GM12878 (cell line): Measurements from ENCODE around the gene FAM187B. TPM values are rescaled to one million over a fixed set of nuclear protein-coding genes. Genes with fewer than 3 reads are reported as not detected.

Source experiments
- ASH2L ChIP-seq: fragments of 300-600, 200-600 bp; sonication (generic); IDR thresholded peaks from 2 replicates; pipeline ENCODE4 v1.6.1; 2017; ENCODE audit warnings: low read depth, mild to moderate bottlenecking, borderline replicate concordance
- ATF3 ChIP-seq: IDR thresholded peaks from 2 replicates; pipeline ENCODE4 v1.6.1; 2011; ENCODE audit warnings: low read depth, mild to moderate bottlenecking, low read length, moderate library complexity, borderline replicate concordance; ENCODE audit errors: extremely low read depth
- CBX5 ChIP-seq: sonication (generic); IDR thresholded peaks from 2 replicates; pipeline ENCODE4 v1.6.1; 2016; ENCODE audit warnings: low read depth, moderate library complexity, mild to moderate bottlenecking, inconsistent platforms
- CHD1 ChIP-seq: IDR thresholded peaks from 2 replicates; pipeline ENCODE4 v1.6.1; 2012; ENCODE audit warnings: low read depth, low read length, improper control_type of control experiment
- FOXK2 ChIP-seq: fragments of 450-650 bp; IDR thresholded peaks from 2 replicates; pipeline ENCODE4 v1.6.1; 2017; ENCODE audit warnings: mild to moderate bottlenecking, moderate library complexity
- JUND ChIP-seq: IDR thresholded peaks from 2 replicates; pipeline ENCODE4 v1.6.1; 2012; ENCODE audit warnings: low read depth, mild to moderate bottlenecking, low read length, improper control_type of control experiment, moderate library complexity
- KAT2A ChIP-seq: conservative IDR thresholded peaks from 2 replicates; pipeline ENCODE4 v1.6.1; 2011; ENCODE audit warnings: low read depth, low read length; ENCODE audit not compliant: control insufficient read depth
- KLF5 ChIP-seq: fragments of 450-650 bp; IDR thresholded peaks from 2 replicates; pipeline ENCODE4 v1.6.1; 2014; ENCODE audit warnings: mild to moderate bottlenecking; ENCODE audit not compliant: partially characterized antibody
- MTA3 ChIP-seq: IDR thresholded peaks from 2 replicates; pipeline ENCODE4 v1.6.1; 2012; ENCODE audit warnings: low read length, inconsistent platforms, borderline replicate concordance
- MXI1 ChIP-seq: fragments of 150-350 bp; IDR thresholded peaks from 2 replicates; pipeline ENCODE4 v1.6.1; 2011; ENCODE audit warnings: low read depth, mild to moderate bottlenecking, inconsistent platforms, low read length, improper control_type of control experiment
- NFYA ChIP-seq: IDR thresholded peaks from 2 replicates; pipeline ENCODE4 v1.6.1; 2011; ENCODE audit warnings: low read depth, mild to moderate bottlenecking, low read length, improper control_type of control experiment, borderline replicate concordance
- POLR2AphosphoS2 ChIP-seq: IDR thresholded peaks from 2 replicates; pipeline ENCODE4 v1.6.1; 2011; ENCODE audit warnings: low read depth, mild to moderate bottlenecking, low read length, improper control_type of control experiment, moderate library complexity
- POU2F2 ChIP-seq: IDR thresholded peaks from 3 replicates; pipeline ENCODE4 v1.6.1; 2011; ENCODE audit warnings: low read depth, mild to moderate bottlenecking, low read length, borderline replicate concordance
- RELB ChIP-seq: fragments of 450-650 bp; IDR thresholded peaks from 2 replicates; pipeline ENCODE4 v1.6.1; 2017; ENCODE audit warnings: low read depth, mild to moderate bottlenecking, moderate library complexity
- RFX5 ChIP-seq: IDR thresholded peaks from 2 replicates; pipeline ENCODE4 v1.6.1; 2011; ENCODE audit warnings: low read depth, low read length, improper control_type of control experiment
- SMC3 ChIP-seq: IDR thresholded peaks from 2 replicates; pipeline ENCODE4 v1.6.1; 2011; ENCODE audit warnings: low read length, improper control_type of control experiment, borderline replicate concordance
- SRF ChIP-seq, 2 experiments: IDR thresholded peaks; 2 replicates each; pipeline ENCODE4 v1.6.1; 2011; ENCODE audit warnings: low read depth in 2 of 2, low read length in 2 of 2, mild to moderate bottlenecking in 1 of 2, moderate library complexity in 1 of 2
- ZNF592 ChIP-seq: fragments of 450-650 bp; IDR thresholded peaks from 2 replicates; pipeline ENCODE4 v1.6.1; 2017; ENCODE audit warnings: mild to moderate bottlenecking, moderate library complexity
- ZNF687 ChIP-seq: fragments of 450-650 bp; IDR thresholded peaks from 2 replicates; pipeline ENCODE4 v1.6.1; 2017; ENCODE audit warnings: mild to moderate bottlenecking, moderate library complexity
- ZSCAN29 ChIP-seq: fragments of 450-650 bp; IDR thresholded peaks from 2 replicates; pipeline ENCODE4 v1.6.1; 2017; ENCODE audit warnings: mild to moderate bottlenecking, moderate library complexity
- polyA plus RNA-seq, 11 experiments: library from polyadenylated mRNA; depleted of rRNA in 4 of 11; unstranded in 6 of 11; stranded (reverse) in 5 of 11; fragments of >200 nt; fragmentation: Nextera tagmentation in 4 of 11; fragmentation: Illumina TruSeq in 1 of 11; extraction: Ambion mirVana in 4 of 11; extraction: Trizol in 1 of 11; gene quantifications; 1 replicate in 1 of 11; 2 replicates in 10 of 11; pipeline versions ENCODE4 v1.2.1 to v1.2.3, GENCODE V29; 2011 to 2016; ENCODE audit warnings: inconsistent platforms in 2 of 11, missing spikeins in 2 of 11, low read depth in 1 of 11
- total RNA-seq, 4 experiments: library from RNA; depleted of rRNA in 3 of 4; stranded (reverse); fragments of >200 nt in 3 of 4; fragmentation: Illumina TruSeq in 1 of 4; extraction: Trizol in 1 of 4; gene quantifications; 2 replicates each; pipeline versions ENCODE4 v1.2.1 to v1.2.3, GENCODE V29; 2013 to 2021

Gene FAM187B
- total and polyA plus RNA-seq, 10 of the 15 experiments (the other 5 are each of a cell fraction or from before 2014, with no cell fraction given): 0.05 TPM; not detected in 9

GRCh38 chr19:35267818-35268535 is 39.4 kb upstream of the FAM187B start (continued):
- TF ChIP-seq ASH2L (no peak), RFX5 (no peak), NFYA (no peak), MTA3 (no peak), CHD1 (0 out of 2 replicates have a peak, but pooled peaks have one; percentile 39), JUND (no peak), FOXK2 (no peak), POU2F2 (no peak; the same call in 1 of the 3 replicates), ZNF687 (0 out of 2 replicates have a peak, but pooled peaks have one; percentile 31), SMC3 (no peak), KLF5 (no peak), ATF3 (no peak), RELB (no peak), ZNF592 (no peak), MXI1 (0 out of 2 replicates have a peak, but pooled peaks have one; percentile 26), POLR2AphosphoS2 (peak; percentile 84; the same call in 1 of the 2 replicates), ZSCAN29 (no peak), CBX5 (no peak), SRF (IDR thresholded peaks at IDR 0.05; ENCODE audit: low read depth in 2 of 2, low read length in 2 of 2) (no peak), KAT2A (no peak)
